OCI-LY7 (cell line): Measurements from ENCODE around the gene MT2A. TPM values are rescaled to one million over a fixed set of nuclear protein-coding genes. Genes with fewer than 3 reads are reported as not detected.

Experiments used
- BruUV-seq: library from RNA; stranded (reverse); fragments of 400-500 nt; replicated peaks from 2 replicates; lab custom pipeline; 2021; lab: Mats Ljungman, UMichigan
- CTCF ChIA-PET: fragments of 300-600 bp; sonication (Branson Sonifier 250); formaldehyde crosslinking; loops from one replicate; lab custom pipeline; 2022; ENCODE audit warnings: antibody characterized with exemption; ENCODE audit not compliant: unreplicated experiment; lab: Charles Lee
- POLR2A ChIA-PET: fragments of 300-600 bp; sonication (Branson Sonifier 250); formaldehyde crosslinking; loops from one replicate; lab custom pipeline; 2022; ENCODE audit warnings: antibody characterized with exemption; lab: Charles Lee
- DNase-seq: peaks from one replicate; pipeline ENCODE4 v3.0.0-alpha.2; 2015; ENCODE audit warnings: low spot score
- H2AFZ ChIP-seq: fragments of 200-600 bp; sonication (generic), shearing (Covaris generic); 2 replicates; pipeline ENCODE4 v1.6.1; 2014; ENCODE audit warnings: mild to moderate bottlenecking, antibody characterized with exemption, low read length, moderate library complexity
- H3K27ac ChIP-seq: fragments of 200-600 bp; sonication (generic); 2 replicates; pipeline ENCODE4 v1.5.1; 2014; ENCODE audit warnings: mixed run types, low read depth, mild to moderate bottlenecking, moderate library complexity, low read length, inconsistent platforms; ENCODE audit not compliant: poor library complexity, severe bottlenecking
- H3K36me3 ChIP-seq: fragments of 200-600 bp; sonication (generic); 2 replicates; pipeline ENCODE4 v1.6.1; 2014; ENCODE audit warnings: mild to moderate bottlenecking, antibody characterized with exemption, low read length, moderate library complexity, mixed read lengths; ENCODE audit not compliant: insufficient read depth
- H3K4me1 ChIP-seq: fragments of 200-600 bp; sonication (generic); 2 replicates; pipeline ENCODE4 v1.5.1; 2014; ENCODE audit warnings: mild to moderate bottlenecking, low read length; ENCODE audit not compliant: insufficient read depth, poor library complexity, severe bottlenecking
- H3K4me2 ChIP-seq: fragments of 200-600 bp; sonication (generic); 2 replicates; pipeline ENCODE4 v1.6.1; 2014; ENCODE audit warnings: mild to moderate bottlenecking, low read length
- H3K4me3 ChIP-seq: fragments of 200-600 bp; sonication (generic); 2 replicates; pipeline ENCODE4 v1.5.1; 2014; ENCODE audit warnings: mild to moderate bottlenecking, low read depth, low read length; ENCODE audit not compliant: poor library complexity, severe bottlenecking
- H3K79me2 ChIP-seq: fragments of 200-600 bp; sonication (generic); 2 replicates; pipeline ENCODE4 v1.6.1; 2016; ENCODE audit warnings: low read depth, mild to moderate bottlenecking, low read length, moderate library complexity, mixed read lengths; ENCODE audit not compliant: insufficient read depth
- H3K9me2 ChIP-seq: fragments of 200-600 bp; sonication (generic); 2 replicates; pipeline ENCODE4 v1.6.1; 2016; ENCODE audit warnings: mild to moderate bottlenecking, low read length, mixed read lengths; ENCODE audit not compliant: insufficient read depth
- H3K9me3 ChIP-seq: fragments of 200-600 bp; sonication (generic); 2 replicates; pipeline ENCODE4 v1.6.1; 2014; ENCODE audit warnings: mild to moderate bottlenecking, mixed run types, low read length, mixed read lengths
- H4K20me1 ChIP-seq: fragments of 200-600 bp; sonication (generic); 2 replicates; pipeline ENCODE4 v1.6.1; 2014; ENCODE audit warnings: mild to moderate bottlenecking, antibody characterized with exemption, low read length, moderate library complexity, mixed read lengths; ENCODE audit not compliant: insufficient read depth
- EZH2phosphoT487 ChIP-seq: fragments of 200-600 bp; sonication (generic); IDR thresholded peaks from 2 replicates; pipeline ENCODE4 v1.6.1; 2018; ENCODE audit warnings: low read depth, borderline replicate concordance, mild to moderate bottlenecking, mixed run types, antibody characterized with exemption, low read length, moderate library complexity, mixed read lengths
- intact Hi-C: fragments of 100-400 bp; cut with micrococcal nuclease; formaldehyde crosslinking; loops from one replicate; pipeline ENCODE4 v1.10.0; 2022; ENCODE audit not compliant: unreplicated experiment
- total RNA-seq, 2 experiments: library from RNA; depleted of rRNA in 1 of 2; stranded (reverse); fragments of >200 nt in 1 of 2; shearing (Covaris generic) in 1 of 2; gene quantifications; 2 replicates each; pipeline ENCODE4 v1.2.3, GENCODE V29; 2014 to 2022
- TF ChIP-seq, protein P1 (sequence below): fragments of 200-600 bp; sonication (generic); conservative IDR thresholded peaks from 2 replicates; pipeline ENCODE4 v1.5.1; 2014; ENCODE audit warnings: mild to moderate bottlenecking, antibody characterized with exemption, low read length, moderate library complexity, mixed read lengths

The MT2A gene
- total RNA-seq, 2 experiments from 2014 or later: 9.3 to 27.2 TPM

DNA sequence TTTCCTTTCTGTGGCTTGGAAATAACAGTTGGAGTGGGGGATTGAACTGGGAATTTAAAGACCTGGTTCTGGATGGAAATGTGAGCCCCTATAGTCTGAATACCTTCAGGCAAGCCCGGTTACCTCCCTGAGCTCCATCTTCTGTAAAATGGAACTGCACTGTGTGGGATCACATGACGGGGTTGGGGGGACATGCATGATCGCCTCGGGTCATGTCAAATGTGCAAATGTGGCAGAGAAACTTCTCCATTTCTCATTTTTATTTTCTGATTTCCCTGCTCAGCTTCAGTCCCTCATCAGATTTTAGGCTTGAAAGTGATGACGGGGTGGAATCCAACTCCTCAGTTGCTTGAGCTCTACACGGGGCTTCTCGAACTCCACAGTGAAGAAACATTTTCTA lies 44.8 kb downstream of the MT2A start:
- POLR2A ChIA-PET: no interaction called here
- BruUV-seq: no TSS peak
- intact Hi-C loops: no loop called here

DNA sequence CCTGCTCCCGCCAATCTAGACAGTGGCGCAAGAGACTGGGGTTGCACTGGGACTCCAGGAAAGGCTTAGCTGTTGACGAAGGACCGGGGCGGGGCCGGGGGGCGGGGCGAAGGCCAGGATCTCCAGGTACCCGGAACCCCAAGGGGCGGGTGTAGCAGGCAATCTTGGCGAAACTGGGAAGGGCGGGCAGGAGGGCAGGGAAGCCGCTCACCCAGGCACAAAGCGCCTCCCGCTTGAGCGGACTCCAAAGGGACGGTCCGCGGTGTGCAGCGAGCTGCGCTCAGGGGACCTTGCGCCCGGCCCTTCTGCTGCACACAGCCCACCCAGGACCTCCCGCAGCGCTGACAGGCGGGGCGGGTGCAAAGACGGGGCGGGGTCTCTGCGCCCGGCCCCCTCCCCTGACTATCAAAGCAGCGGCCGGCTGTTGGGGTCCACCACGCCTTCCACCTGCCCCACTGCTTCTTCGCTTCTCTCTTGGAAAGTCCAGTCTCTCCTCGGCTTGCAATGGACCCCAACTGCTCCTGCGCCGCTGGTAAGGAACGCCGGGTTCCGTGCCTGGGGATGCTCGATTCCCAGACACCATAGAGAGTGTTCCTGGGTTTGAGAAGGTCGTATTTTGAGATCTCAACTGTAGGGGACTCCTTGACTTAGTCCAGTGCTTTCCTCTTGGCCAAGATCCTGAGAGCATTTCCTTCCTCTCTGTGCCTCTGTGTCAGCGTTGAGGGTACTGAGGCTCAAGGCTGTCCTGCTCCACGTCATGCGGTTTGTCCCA lies 49.4 kb downstream of the MT2A start, which contains the start of gene MT1F:
TSS of gene MT1F (plus strand) at position 405 of the 772 bp plus-strand sequence. CDS start at position 505, 100 bp downstream.
- no peaks in the 10 kb centered on the region for H3K9me3 ChIP-seq
- H3K9me2 ChIP-seq: no peaks in the 10 kb centered on the region
- peak; percentile 4 for DNase-seq
- no peaks in the 10 kb centered on the region for H4K20me1 ChIP-seq
- no peak for TF ChIP-seq EZH2phosphoT487
- TF ChIP-seq, protein P1, sequence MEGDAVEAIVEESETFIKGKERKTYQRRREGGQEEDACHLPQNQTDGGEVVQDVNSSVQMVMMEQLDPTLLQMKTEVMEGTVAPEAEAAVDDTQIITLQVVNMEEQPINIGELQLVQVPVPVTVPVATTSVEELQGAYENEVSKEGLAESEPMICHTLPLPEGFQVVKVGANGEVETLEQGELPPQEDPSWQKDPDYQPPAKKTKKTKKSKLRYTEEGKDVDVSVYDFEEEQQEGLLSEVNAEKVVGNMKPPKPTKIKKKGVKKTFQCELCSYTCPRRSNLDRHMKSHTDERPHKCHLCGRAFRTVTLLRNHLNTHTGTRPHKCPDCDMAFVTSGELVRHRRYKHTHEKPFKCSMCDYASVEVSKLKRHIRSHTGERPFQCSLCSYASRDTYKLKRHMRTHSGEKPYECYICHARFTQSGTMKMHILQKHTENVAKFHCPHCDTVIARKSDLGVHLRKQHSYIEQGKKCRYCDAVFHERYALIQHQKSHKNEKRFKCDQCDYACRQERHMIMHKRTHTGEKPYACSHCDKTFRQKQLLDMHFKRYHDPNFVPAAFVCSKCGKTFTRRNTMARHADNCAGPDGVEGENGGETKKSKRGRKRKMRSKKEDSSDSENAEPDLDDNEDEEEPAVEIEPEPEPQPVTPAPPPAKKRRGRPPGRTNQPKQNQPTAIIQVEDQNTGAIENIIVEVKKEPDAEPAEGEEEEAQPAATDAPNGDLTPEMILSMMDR: no peak
- no peaks in the 10 kb centered on the region for H3K79me2 ChIP-seq
- no TSS peak for BruUV-seq
- H3K4me1 ChIP-seq: peaks cover 6% of the 10 kb centered on the region
- intact Hi-C loops: no loop called here
- POLR2A ChIA-PET: no interaction called here
- H3K4me2 ChIP-seq: peak within 1 kb of the TSS; percentile 45; the same call in 1 of the 2 replicates
- no peak within 1 kb of the TSS for H2AFZ ChIP-seq
- no peaks in the 10 kb centered on the region for H3K36me3 ChIP-seq
- H3K4me3 ChIP-seq: peak within 1 kb of the TSS; percentile 43
- H3K27ac ChIP-seq: no peak within 1 kb of the TSS
- CTCF ChIA-PET: interaction anchor here (0.6 kb wide), 1 partner anchor 30 kb away, joined by 3 read pairs; no protein-coding TSS in a partner anchor

More for the DNA sequence above, 44.8 kb downstream of the MT2A start:
- no peaks in the 10 kb centered on the region for H3K9me2 ChIP-seq
- no peak overlapping the region for H3K4me3 ChIP-seq
- TF ChIP-seq, protein P1: no peak
- TF ChIP-seq EZH2phosphoT487: no peak
- no peaks in the 10 kb centered on the region for H3K79me2 ChIP-seq
- CTCF ChIA-PET: no interaction called here
- H3K4me1 ChIP-seq: peaks cover 6% of the 10 kb centered on the region
- H2AFZ ChIP-seq: 0 out of 2 replicates have a peak overlapping the region, but pooled peaks have one; percentile 35
- H3K9me3 ChIP-seq: no peaks in the 10 kb centered on the region
- no peaks in the 10 kb centered on the region for H3K36me3 ChIP-seq
- no peaks in the 10 kb centered on the region for H4K20me1 ChIP-seq
- DNase-seq: peak; percentile 18
- H3K4me2 ChIP-seq: peak overlapping the region; percentile 36
- H3K27ac ChIP-seq: no peak overlapping the region
